GM19468 (cell line): ENCODE measurements around the gene ZNF594.
"Not testable (repeated sequence)": the region's sequence is repeated elsewhere in the genome, so short reads cannot be mapped to it uniquely, and the experiment has no call there.

ENCODE experiments used
- ATAC-seq: cut with Tn5 transposase; IDR thresholded peaks from one replicate; pipeline ENCODE4 v1.9.1; 2021; ENCODE audit warnings: mild to moderate bottlenecking, moderate library complexity, moderate number of reproducible peaks; ENCODE audit not compliant: unreplicated experiment; ENCODE audit errors: extremely low read depth

Gene ZNF594

DNA sequence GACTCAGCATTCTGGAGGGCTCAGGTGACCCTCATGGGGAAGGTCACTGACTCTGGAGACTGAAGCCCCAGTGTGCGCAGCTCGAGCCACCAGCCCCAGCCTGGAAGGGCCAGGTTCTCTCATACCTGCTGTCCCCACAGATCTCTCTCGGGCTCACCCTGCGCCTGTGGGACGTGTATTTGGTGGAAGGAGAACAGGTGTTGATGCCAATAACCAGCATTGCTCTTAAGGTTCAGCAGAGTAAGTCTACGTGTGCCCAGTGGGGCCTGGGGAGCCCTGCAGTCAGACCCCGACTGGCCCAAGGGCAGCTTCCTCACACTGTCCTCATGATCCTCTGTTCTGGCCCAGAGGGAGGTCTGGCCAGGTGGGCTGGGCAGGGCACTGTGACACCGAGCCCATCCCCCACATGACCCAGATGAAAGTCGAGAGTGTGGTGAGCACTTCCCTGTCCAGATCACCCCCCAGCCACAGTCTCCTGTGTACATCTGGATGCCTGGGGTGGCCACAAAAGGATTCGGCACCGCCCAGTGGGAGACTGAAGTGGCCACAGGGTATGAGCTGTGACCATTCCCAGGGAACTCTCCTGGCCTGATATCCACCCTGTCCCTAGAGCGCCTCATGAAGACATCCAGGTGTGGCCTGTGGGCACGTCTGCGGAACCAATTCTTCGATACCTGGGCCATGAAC is 54.0 kb downstream of the ZNF594 start:
- ATAC-seq, result not testable (repeated sequence)

DNA sequence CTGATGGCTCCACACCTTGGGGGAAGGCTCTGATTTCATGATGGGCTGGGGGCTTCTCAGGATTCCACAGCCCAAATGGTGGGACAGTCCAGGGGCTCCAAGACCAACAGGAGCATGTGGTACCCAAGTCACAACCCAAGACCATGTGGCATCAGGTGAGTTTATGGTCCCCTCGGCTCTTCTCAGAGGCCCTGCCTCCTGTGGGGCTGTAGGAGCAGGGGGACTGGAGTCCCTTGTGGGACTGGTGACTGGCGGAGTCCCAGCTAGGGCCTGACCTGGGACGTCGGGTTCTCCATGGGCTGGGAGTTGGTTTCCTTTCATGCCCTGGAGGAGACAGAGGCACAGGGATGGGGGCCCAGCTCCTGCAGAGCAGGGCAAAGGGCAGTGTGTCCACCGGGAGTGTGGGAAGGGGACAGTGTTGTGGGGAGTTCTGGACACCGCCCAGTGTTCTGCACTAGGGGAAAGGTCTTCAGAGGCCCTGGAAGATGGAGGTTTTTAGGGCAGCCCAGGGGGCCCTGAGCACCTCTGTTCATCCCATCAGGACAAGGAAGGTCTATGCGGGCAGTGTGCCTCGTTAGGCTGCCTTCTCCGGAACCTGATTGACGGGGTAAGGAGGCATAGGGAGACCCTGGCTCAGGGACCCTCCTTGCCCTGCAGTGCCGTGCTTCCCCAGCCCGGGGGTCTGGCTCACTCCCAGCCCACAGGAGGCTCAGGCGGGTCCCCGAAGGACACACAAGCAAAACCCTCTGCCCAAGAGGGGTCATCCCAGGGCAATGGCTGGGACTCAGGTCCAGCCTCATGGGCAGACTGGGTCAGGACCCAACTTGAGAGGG is 54.9 kb downstream of the ZNF594 start:
- ATAC-seq, result not testable (repeated sequence)

- no peak for ATAC-seq
Measured at GRCh38 chr17:5135726-5136579, 55.7 kb downstream of the ZNF594 start.

DNA sequence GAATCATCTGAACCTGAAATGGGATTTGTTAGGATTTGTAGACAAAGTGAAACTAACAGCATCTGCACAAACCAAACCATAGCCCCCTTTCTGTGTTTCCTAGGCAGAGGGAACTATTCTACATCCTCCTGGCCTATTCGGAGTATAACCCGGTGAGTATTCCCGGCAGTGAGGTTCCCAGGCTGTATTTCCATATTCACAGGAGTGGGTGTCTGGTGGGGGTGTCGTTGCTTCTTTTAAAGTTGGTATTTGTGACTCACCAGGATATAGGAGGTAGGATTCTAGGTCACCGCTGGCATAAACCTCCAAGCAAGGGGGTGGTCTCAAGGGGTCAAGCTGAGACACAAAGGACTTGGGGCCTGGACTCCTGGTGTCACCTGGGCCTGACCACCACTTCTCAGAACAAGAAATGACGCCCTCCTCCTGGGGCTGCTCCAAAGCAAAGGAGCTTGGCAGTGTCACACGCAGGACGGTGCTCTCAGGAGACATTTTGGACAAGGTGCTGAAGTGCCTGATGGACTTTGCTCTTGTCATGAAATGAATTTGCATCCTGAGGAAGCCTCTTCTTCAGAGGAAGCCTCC is 56.4 kb downstream of the ZNF594 start:
- not testable (repeated sequence) for ATAC-seq

DNA sequence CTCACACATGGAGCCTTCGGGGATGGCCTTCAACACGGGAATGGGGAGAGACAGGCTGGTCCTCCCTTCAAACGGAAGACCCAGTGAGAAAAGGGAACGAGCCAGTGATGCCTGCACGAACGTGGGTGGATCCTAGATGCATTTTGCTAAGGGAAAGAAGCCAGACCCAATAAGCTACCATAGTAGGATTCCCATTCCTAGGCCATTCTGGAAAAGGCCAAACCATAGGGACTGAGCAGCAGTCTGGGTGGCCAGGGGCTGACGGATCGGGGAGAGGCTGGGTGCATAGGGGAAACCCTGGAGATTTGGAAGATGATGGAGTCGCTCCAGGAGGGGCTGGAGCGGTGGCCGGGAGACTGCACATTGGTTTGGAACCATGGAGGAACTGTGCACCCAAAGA is 57.1 kb downstream of the ZNF594 start:
- not testable (repeated sequence) for ATAC-seq

DNA sequence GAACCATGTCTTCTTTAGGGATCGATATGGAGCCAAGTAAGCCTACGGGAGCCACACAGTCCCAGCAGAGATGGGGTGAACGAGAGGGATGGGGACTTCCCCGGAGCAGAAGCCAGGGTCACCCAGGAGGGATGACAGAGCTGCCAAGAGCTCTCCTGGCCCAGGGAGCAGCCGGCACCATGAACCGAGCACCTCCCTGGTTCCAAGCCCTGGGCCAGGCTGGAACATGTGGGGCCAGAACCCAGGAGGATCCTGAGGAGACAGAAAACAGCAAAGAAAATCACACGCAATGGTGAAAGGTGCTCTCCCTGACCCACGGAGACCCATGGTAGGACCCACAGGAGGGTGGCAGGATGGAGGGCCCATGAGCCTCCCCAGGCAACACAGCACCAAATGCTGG is 57.7 kb downstream of the ZNF594 start:
- not testable (repeated sequence) for ATAC-seq

DNA sequence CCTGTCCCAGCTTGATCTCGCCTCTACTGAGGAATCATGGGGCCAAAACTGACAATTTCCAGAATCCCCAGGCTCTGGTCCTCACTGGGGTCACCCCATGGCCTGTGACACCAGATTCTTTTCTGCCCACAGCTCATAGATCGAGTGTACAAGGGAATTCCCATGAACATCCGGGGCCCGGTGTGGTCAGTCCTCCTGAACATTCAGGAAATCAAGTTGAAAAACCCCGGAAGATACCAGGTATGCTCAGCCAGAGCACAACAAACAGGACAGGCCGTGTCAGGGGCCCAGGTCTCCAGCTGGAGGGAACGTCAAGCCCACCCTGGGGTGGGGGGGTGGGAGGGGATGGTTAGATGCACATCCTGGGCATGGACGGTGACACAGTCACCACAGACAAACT is 58.4 kb downstream of the ZNF594 start:
- ATAC-seq, result no peak

GRCh38 chr17:5132503-5133225 is 59.0 kb downstream of the ZNF594 start:
- not testable (repeated sequence) for ATAC-seq

GRCh38 chr17:5131799-5132502 is 59.7 kb downstream of the ZNF594 start:
- not testable (repeated sequence) for ATAC-seq

- no peak for ATAC-seq
Measured at GRCh38 chr17:5131146-5131715, 60.4 kb downstream of the ZNF594 start.

DNA sequence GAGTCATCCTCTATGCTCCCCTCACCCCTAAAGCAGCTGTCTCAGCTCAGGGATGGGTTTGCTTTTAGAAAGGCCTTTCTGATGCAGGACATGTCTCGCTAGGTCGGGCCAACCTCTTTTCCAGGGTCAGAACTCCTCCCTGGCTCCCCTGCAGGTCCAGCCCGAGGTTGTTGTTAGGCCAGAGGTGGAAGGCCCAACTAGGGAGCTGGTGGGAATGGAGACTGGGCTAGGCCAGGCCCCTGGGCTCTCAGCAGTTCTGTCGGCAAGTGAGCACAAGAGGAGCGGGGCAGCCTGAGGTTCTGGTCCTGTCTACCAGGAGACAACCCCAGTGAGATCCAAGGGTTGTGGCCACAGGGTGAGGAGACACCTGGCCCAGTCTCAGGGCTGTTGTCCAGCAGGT is 61.0 kb downstream of the ZNF594 start:
- ATAC-seq, result not testable (repeated sequence)

DNA sequence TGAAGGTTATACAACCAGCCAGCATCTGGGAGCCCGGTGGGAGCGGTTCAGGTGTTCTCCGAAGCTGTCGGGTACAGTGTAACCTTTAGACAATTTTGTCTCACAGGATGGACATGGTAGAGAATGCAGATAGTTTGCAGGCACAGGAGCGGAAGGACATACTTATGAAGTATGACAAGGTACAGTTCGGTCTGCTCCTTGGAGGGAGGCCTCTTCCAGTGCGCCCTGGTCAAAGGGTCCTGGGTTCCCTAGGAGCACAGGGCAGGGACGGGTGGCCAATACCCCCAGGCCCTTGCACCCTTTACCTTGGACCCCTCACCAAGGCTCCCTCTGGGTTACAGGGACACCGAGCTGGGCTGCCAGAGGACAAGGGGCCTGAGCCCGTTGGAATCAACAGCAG is 61.4 kb downstream of the ZNF594 start:
- not testable (repeated sequence) for ATAC-seq

DNA sequence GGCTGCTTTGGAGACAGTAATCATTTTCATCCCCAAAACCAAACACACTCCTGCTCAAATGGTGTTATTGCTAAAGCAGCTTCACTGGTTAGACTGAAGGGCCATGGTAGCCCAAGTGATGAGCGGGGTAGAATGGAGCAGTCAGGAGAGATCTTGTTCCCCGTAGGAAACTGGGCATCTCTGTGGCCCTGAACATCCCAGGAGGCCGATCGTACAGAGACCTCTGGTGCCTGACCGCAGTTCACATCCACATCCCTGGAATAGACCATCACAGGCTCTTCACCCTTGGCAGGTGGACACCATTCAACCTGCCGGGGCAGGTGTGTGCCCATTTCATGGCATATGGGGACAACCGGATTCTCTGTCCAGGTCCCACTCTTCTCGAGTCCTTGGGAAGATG is 61.9 kb downstream of the ZNF594 start:
- ATAC-seq, result not testable (repeated sequence)
